ENCODE results near the gene ITPRIPL2.

Gene ITPRIPL2

DNA sequence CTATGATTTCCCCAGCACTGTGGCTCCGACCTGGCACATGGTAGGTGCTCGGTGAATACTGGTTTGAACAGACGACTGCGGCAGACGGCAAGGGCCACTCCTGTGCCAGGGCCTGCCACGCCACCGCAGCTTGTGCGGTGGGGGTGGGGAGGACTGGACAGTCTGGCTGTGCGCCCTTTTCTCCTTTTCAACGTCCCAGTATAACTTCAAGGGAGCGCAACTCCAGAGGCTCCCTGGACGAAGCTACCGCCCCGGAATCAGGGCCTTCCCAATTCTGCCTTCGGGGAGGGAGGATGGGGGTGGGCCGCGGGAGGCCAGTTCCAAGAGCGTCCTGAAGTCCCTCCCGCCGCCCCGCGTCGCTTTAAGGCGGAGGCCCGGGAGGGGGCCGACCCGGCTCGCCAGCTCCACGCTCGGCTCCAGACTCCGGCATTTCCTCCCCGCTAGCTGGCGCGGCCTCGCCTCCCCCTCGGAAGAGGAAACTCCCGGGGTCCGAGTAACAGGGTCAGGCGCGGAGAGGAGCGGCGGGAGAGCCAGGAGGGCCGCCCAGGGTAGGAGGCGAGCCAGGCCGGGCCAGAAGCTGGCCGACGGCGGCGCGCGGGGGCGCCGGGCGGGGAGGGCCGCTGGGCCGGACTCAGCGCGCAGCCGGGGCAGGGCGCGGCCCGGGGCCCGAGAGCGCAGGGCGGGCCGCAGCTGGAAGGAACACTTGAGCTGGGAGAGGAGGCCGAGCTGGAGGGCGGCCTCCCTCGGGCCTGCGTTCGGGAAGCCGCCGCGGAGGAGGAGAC lies at the start of gene ITPRIPL2:
Gene ITPRIPL2, plus strand, starts transcription at position 388 of the 782 bp plus-strand sequence. CDS start 498 bp downstream, outside the sequence.
- in situ Hi-C loops (cut with MboI; ENCODE audit: low pct_unique_long_range_greater_than_20kb, low sequenced_read_pairs) = no loop called here
- DNase-seq = peak; percentile 75

DNA sequence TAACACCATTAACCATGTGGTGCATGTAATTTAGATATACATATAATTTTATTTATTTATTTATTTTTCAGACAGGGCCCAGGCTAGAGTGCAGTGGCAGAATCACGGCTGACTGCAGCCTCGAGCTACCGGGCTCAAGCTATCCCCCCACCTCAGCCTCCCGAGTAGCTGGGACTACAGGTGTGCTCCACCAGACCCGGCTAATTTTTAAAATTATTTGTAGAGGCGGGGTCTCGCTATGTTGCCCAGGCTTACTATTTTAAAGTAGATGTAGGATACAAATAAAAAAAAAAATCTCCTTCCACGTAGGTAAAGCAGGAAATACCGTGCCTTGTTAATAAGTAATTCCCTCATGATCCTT lies 46.8 kb upstream of the ITPRIPL2 start:
- no peak for DNase-seq
- in situ Hi-C loops (cut with MboI; ENCODE audit: low pct_unique_long_range_greater_than_20kb, low sequenced_read_pairs) = no loop called here

DNA sequence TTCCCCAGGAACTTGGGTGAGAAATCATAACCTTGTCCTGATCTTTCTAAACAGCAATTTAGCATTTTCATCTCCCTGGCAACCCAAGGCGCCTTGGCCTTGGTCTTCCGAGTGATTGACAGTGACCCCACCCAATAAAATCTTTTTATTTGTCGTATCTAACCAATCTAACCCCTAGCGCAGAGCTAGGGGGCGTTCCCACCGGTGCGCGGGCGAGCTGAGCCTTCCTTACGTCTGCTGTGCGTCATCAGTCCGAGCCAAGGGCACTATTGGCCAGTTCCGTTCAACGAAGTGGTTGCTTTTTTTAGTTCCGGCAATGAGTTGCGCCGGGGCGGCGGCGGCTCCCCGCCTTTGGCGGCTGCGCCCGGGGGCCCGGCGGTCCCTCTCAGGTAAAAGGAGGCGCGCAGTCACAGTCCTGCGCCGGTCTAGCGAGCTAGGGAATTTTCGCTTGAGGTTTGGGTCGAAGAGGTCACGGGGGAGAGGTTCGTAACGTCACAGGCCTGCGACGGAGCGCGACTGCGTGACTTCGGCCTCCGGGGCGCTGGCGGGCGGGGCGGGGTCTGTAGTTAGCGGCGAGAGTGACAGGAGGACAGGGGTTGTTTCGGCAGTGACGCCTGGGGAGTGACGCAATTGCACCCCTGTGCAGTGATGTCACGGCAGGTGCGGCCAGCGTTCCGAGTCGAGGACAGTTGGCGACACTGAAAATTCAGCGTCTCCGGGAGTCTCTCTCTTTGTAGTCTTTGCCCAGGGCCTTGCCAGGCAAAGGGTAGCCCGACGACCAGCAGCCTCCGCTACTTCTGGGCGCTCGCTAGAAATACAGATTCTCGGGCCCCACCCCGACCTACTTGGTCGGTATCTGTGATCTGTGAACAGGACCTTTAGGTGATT lies 46.2 kb upstream of the ITPRIPL2 start, which contains the start of gene COQ7:
Gene COQ7, plus strand, starts transcription at position 266 of the 888 bp plus-strand sequence. Its CDS starts 51 bp downstream, at position 317.
- in situ Hi-C loops (cut with MboI; ENCODE audit: low pct_unique_long_range_greater_than_20kb, low sequenced_read_pairs) = no loop called here
- peak; percentile 99 for DNase-seq

DNA sequence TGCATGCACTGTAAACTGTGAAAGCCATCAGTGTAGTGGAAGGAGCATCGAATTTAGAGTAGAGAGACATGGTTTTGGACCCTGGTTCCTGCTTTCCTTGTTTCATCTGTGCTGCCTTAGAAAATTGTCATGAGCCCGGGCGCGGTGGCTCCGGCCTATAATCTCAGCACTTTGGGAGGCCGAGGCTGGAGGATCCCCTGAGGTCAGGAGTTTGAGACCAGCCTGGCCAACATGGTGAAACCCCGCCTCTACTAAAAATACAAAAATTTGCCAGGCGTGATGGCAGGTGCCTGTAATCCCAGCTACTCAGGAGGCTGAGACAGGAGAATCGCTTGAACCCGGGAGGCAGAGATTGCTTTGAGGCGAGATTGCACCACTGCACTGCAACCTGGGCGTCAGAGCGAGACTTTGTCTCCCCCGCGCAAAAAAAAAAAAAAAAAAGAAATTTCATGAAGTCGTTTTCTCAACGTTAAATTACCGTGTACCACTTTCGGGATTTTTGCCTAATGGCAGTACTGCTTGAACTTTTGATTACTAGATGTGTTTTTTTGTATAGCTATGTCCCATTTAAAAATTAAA lies 45.4 kb upstream of the ITPRIPL2 start:
- in situ Hi-C loops (cut with MboI; ENCODE audit: low pct_unique_long_range_greater_than_20kb, low sequenced_read_pairs) = no loop called here
- DNase-seq = no peak

DNA sequence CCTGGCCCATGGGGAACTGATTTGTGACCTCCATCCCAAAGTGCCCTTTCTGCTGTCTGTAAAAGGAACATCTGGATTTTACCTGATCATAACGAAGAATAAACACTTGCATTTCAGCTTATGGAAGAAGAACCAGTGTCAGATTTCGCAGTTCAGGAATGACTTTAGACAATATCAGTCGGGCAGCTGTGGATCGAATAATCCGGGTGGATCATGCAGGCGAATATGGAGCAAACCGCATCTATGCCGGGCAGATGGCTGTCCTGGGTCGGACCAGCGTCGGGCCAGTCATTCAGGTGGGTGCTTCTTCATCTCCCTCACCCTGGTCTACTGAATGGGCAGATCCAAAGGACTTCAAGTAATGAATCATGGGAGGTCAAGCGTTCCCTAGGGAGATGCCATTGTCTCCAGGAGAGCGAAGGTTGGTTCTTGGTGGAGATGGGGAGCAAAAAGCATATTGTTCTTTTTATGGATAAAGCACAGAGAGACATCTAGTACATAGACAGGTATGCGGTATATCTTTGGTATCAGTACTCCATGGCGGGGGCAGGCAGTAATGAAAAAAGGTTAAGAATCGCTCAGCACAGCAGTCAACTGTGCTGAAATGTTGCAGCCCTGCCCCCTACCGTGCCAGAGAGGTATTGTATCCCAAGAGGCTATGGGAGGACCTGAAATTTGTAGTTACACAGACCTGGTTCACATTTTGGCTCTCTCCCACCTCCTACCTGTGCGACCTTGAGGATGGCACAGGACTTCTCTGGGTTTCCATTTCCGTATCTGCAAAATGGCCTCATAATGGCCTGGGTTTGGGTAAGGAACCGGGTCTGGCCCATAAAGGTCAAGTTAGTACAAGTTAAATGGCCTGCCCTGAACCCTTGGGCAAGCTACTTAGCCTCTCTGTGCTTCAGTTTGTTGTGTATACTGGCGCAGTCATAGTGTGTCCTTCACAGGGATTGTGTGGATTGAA lies 41.7 kb upstream of the ITPRIPL2 start:
- DNase-seq = peak; percentile 55
- in situ Hi-C loops (cut with MboI; ENCODE audit: low pct_unique_long_range_greater_than_20kb, low sequenced_read_pairs) = no loop called here

DNA sequence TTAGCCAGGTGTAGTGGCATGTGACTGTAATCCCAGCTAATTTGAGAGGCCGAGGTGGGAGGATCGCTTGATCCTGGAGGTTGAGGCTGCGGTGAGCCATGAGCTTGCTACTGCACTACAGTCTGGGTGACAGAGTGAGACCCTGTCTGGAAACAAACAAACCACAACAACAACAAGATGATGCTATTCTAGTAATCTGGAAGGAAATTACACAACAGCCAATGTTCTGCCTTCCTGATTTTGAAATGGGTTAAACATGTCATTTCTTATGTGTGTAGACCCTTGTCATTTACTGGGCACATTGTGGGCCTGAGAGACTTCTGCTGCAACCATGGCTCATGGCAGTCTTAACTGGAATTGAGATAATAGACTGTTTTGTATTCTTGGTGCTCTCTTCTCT lies 40.4 kb upstream of the ITPRIPL2 start:
- in situ Hi-C loops (cut with MboI; ENCODE audit: low pct_unique_long_range_greater_than_20kb, low sequenced_read_pairs) = no loop called here
- DNase-seq = no peak

DNA sequence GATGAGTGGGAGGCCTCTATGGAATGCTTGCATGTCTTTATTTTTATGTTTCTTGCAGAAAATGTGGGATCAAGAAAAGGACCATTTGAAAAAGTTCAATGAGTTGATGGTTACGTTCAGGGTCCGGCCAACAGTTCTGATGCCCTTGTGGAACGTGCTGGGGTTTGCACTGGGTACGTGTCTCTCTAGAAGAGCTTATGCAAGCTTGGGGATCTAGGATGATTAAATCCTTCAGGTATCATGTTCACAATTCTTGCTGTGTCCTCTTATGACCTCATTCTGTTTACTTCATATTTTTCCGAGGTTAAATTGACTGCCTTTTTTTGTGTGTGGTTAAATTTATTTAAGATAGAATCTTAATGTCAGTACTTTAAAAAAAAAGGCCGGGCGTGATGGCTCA lies 39.9 kb upstream of the ITPRIPL2 start:
- DNase-seq = no peak
- in situ Hi-C loops (cut with MboI; ENCODE audit: low pct_unique_long_range_greater_than_20kb, low sequenced_read_pairs) = no loop called here

DNA sequence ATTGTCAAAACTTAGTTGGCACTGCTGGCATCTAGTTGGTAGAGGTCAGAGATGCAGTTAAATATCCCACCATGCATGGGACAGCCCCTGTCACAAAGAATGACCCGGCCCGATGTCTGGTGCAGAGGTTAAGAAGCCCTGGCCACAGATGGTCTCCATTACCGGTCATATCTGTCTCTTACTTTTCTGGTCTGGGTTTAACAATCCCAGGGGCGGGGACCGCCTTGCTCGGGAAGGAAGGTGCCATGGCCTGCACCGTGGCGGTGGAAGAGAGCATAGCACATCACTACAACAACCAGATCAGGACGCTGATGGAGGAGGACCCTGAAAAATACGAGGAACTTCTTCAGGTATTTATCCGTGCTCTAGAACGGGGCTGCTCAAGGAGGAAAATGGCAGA lies 38.3 kb upstream of the ITPRIPL2 start:
- in situ Hi-C loops (cut with MboI; ENCODE audit: low pct_unique_long_range_greater_than_20kb, low sequenced_read_pairs) = no loop called here
- DNase-seq = no peak

DNA sequence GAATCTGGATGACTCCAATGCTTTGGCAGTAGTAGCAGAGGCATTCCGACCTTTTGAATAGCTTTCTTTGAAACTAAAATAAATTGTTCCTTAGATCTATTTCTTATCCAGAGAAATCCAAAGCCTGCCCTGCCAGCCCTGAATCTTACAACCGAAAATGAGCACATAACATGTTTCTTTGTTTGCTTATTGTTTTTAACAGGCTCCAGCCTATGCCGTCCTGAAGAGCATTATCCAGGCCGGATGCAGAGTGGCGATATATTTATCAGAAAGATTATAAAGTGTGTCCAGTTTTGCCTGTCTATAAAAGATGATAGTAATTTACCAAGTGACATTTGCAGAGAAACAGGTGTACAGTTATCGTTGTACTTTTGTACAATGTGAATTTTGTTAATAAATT lies 35.9 kb upstream of the ITPRIPL2 start:
- no peak for DNase-seq
- in situ Hi-C loops (cut with MboI; ENCODE audit: low pct_unique_long_range_greater_than_20kb, low sequenced_read_pairs) = no loop called here

DNA sequence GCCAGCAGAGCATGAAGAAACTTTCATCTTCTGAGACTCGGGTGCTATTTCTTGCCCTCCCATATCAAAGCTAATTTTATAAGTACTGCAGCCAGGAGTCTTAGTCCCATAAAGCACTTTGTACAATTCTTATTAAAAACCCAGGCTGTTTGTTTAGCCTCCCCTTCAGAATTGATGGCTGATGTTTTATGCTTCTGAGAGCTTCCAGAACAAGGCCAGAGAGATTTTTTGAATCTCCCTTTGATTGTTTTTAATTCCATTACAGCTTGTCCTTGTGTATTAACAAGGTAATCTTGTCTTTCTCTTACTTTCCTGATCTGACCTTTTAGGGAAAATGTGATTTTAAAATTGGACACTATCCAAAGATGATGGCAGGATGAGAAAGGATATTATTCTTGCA lies 30.1 kb upstream of the ITPRIPL2 start:
- in situ Hi-C loops (cut with MboI; ENCODE audit: low pct_unique_long_range_greater_than_20kb, low sequenced_read_pairs) = no loop called here
- DNase-seq = no peak

DNA sequence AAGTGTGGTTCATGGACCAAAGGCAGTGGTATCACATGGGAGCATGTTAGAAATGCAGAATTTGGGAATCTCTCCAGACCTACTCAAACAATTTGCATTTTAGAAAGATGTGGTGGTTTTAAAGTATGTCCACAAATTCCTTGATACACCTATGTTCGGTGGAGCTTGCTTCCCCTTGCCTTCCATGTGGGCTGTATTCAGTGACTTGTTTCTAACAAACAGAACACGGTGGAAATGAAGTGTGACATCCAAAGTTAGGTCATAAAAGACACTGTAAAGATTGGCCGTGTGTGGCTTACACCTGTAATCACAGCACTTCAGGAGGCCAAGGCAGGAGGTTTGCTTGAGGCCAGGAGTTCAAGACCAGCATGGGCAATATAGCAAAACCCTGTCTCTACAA lies 29.6 kb upstream of the ITPRIPL2 start:
- DNase-seq = no peak
- in situ Hi-C loops (cut with MboI; ENCODE audit: low pct_unique_long_range_greater_than_20kb, low sequenced_read_pairs) = no loop called here

DNA sequence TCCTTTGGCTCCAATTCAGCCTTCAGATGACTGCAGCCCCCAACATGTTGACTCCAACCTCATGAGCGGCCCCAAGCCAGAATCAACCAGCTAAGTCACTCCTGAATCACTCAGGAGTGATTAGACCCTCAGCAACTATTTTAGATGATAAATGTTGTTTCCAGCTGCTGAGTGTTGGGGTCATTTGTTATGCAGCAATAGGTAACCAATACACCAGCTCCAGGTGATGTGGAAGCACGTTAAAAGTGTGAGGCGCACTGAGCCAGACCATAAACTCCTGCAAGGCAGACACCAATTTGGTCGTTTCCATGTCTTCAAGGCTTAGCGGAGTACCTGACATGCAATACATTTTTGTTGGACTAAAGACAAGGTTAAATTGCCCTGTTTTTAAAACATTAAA lies 28.9 kb upstream of the ITPRIPL2 start:
- in situ Hi-C loops (cut with MboI; ENCODE audit: low pct_unique_long_range_greater_than_20kb, low sequenced_read_pairs) = no loop called here
- DNase-seq = no peak

DNA sequence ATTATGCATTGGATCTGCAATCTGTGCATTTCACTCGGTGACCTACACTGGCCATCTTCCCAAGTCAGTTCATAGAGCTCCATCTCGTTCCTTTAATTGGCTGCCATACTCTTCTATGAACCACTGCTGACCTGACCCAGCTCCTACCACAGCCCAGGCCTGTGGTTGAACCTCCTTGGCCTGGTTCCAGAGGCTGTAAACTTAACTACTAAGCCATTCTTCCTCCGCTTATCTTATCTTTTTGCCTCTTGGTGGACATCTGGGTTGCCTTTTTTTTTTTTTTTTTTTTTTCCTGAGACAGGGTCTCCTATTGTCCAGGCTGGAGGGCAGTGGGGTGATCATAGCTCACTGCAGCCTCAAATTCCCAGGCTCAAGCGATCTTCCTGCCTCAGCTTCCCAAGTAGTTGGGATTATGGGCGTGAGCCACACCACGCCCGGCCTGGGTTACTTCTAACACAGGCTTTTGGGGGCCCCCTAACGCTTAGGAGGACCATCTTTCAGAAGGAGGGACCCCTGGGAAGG lies 28.0 kb upstream of the ITPRIPL2 start:
- in situ Hi-C loops (cut with MboI; ENCODE audit: low pct_unique_long_range_greater_than_20kb, low sequenced_read_pairs) = no loop called here
- peak; percentile 63 for DNase-seq

DNA sequence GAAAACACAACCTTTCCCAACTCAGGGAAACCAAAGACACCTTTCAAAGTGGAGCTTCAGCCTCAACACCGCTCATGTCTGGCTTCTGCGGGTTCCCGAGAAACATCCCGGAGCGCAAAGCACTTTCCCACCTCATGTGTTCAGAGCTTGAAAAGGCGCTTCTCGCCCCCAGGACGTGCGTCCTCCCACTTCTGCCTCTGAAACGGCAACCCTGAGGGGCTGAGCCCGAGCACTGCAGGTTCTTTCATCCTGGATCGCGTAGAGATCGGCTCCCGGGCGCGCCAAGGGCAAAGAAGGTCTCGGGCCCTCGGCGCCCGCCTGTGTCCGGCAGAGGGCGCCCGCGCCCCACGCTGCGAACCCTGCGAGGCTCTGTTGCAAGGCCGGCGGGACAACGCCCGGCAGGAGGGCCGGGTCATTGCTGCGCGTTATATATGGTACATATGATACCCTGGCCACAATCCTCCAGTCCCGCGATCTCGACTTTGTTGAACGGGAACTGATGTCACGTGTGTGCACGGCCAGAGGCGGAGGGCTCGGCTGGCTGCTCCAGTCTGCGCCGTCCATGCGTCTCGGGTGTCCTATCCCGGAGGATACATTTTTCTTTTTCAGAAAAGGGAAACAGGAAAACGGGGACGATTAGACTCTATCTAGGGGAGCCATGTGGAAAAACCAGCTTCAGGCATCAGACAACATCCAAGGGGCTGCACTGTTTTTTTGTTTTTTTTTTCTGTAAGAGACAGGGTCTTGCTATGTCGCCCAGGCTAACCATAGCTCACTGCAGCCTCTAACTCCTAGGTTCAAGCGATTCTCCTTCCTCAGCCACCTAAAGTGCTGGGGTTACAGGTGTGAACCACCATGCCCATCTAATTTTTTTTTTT lies 27.2 kb upstream of the ITPRIPL2 start:
- in situ Hi-C loops (cut with MboI; ENCODE audit: low pct_unique_long_range_greater_than_20kb, low sequenced_read_pairs) = no loop called here

DNA sequence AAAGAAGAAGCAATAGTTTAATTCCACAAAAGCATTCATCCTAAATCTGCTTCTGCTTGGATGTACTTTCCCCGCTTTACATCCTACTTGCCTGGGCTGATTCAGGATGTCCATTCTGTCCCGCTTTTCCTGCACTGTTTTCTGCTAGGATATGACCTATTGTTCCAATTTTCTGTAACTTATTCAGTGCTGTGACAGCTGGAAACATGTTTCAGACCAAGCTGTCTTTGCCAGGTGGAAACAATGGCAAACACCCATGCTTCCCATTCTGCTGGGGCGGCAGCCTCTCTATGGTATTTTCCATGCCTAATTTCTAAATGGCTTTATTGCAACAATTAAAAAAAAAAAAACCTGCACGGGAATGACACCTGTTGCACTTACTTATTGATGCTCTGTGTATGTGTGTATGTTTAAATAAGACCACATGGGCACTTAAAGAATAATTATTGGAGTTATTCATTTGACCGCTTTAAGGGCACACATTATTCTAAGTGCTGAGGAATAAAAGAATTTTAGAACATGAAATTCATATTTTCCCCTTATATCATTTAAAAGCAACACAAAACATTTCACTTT lies 25.3 kb upstream of the ITPRIPL2 start:
- in situ Hi-C loops (cut with MboI; ENCODE audit: low pct_unique_long_range_greater_than_20kb, low sequenced_read_pairs) = no loop called here
- DNase-seq = no peak

More for the DNA sequence above, 27.2 kb upstream of the ITPRIPL2 start:
- peak; percentile 91 for DNase-seq

DNA sequence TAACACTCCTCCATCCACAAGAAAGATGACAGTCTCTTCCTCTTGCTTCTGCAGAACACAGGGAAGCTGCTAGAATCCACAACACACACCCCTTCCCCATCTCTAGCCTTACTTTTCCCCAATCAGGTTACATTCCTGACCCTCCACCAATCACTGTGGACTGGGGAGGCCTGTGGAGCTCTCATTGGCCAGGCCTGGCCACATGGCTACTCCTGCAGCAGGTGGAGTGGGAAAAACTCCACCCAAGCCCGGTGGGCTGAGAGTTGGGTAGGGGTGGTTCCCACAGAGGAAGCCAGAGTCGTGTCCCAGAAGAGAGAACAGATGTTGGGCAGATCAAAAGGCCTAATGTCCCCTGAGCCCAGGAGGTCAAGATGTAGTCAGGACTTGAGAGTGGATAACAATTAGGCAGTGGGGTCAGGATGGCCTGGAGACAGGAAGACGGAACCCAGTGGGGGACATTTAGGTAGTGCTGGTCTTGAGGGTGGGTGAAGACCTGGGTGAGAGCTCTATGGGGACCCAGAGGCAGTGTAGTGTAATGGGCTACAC lies 24.3 kb upstream of the ITPRIPL2 start:
- in situ Hi-C loops (cut with MboI; ENCODE audit: low pct_unique_long_range_greater_than_20kb, low sequenced_read_pairs) = no loop called here
- DNase-seq = no peak

DNA sequence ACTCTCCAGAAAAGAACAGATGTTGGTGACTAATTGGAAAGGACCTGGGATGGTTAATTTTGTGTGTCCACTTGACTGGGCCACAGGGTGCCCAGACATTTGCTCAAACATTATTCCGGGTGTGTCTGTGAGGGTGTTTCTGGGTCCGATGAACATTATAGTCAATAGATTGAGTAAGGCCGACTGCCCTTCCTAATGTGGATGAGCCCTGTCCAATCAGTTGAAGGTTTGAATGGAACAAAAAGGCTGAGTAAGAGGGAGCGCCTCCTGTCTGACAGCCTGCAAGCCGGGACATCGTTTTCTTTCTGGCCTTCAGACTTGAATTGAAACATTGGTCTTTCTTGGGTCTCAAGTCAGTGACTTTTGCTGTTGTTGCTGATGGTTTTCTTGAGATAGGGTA lies 22.8 kb upstream of the ITPRIPL2 start:
- no peak for DNase-seq
- in situ Hi-C loops (cut with MboI; ENCODE audit: low pct_unique_long_range_greater_than_20kb, low sequenced_read_pairs) = loop anchor here (10.0 kb wide), 1 partner anchor 274 kb away; no protein-coding TSS in a partner anchor

All from KBM-7 (cell line).